GM19193 (cell line): ENCODE measurements around the gene IGSF3.

Source experiments
- POLR2A ChIP-seq: IDR thresholded peaks from 4 replicates; pipeline ENCODE4 v1.6.1; 2011; ENCODE audit not compliant: insufficient read depth, insufficient read length; ENCODE audit errors: extremely low read depth

IGSF3 gene

DNA sequence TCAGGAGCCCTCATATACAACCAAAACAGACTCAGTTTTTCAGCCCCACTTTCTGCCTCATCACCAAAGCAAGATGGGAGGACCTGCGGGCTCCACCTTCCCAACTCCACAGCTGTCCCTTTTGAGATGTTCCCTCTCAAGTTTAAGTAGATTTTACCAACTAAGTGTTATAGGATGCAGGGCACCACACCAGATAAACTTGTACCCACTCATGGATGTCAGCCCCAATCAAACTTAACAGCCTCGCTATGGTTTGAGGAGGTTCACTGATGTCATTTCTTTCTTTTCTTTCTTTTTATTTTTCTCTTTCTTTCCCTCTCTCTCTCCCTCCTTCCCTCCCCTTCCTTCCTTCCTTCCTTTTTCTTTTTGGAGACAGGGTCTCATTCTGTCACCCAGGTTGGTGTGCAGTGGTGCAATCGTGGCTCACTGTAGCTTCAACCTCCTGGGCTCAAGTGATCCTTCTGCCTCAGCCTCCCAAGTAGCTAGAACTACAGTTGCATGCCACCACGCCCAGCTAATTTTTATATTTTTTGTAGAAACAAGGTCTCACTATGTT lies 110.1 kb downstream of the IGSF3 start:
- no peak for TF ChIP-seq POLR2A

DNA sequence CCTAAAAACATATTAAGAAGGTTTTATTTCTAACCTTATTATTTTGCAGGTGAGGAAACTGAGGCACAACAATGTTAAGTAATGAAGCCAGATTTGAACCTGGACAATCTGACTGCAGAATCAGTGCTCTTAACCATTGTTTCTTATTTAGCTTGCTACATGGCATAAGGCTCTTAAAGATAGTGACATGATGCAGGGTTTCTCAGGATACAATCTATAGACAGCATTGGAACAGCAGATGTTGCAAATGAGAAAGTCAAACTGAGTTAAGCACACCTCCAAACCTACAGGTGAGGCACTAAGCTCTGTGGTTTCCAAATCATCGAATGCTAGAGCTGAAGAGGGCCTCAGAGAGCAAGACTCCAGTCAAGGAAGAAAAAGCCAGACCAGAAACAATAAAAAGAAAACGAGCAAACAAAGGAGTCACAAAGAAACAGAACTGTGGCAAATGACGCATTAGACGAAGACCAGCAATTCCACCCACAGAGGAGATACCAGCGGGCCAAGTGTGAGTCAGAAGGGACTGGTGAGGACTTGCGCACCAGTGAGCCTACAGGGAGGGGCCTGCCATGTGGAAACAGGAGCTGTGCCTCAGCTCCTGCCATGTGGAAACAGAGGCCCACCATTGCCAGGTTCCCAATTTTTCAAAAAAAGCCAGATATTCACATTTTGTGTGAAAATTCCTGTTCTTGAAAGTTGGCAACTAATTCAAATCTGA lies 111.1 kb downstream of the IGSF3 start:
- peak; percentile 56 for TF ChIP-seq POLR2A

DNA sequence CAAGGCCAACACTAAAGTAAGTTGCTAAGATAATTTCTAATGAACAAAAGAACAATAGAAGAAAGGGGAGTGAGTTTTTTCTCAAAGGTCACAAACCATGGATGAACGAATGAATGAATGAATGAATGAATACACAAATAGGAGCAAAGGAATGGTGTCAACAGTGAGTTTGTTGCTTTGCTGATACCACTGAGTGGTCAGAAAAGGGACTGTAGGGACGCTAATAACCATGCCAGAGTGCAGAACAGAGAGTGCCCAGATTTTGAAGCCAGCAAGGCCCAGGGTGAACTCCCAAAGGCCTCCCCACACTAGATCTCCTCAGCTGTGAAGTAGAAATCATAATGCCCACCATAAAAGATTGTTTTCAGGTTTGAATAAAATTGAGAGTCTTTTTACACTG lies 112.6 kb downstream of the IGSF3 start:
- no peak for TF ChIP-seq POLR2A

DNA sequence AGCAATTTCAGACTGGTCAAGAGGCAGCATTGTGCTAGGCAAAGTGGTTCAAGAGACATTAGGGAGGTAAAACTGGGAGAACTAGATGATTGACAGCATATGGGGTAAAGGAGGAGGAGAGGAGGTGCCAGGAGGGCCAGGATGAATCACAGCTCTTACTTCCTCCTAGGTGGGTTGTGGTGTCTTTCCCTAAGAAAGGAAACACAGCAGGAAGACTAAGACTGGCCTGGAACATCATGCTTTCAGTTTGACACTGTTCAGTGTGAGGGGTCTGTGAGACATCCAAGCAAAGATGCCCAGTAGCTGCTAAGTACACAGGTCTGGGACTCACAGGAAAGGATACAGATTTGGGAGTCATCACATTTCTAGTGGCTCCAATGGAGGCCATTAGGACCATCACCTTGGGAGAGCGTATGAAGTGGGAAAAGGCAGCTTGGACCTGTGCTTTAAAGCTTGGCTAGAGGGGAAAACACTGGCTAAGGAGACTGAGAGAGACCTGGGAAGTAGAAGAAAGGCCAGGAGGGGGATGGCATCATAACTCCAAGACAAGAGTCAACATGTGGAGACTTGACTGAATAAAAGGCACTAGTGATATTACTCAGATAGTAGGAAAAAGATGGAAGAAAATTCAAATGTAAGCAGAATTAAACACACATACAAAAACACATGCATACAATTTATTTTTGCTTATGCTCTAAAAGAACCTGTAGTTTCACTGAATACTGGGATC lies 114.0 kb downstream of the IGSF3 start:
- no peak for TF ChIP-seq POLR2A

DNA sequence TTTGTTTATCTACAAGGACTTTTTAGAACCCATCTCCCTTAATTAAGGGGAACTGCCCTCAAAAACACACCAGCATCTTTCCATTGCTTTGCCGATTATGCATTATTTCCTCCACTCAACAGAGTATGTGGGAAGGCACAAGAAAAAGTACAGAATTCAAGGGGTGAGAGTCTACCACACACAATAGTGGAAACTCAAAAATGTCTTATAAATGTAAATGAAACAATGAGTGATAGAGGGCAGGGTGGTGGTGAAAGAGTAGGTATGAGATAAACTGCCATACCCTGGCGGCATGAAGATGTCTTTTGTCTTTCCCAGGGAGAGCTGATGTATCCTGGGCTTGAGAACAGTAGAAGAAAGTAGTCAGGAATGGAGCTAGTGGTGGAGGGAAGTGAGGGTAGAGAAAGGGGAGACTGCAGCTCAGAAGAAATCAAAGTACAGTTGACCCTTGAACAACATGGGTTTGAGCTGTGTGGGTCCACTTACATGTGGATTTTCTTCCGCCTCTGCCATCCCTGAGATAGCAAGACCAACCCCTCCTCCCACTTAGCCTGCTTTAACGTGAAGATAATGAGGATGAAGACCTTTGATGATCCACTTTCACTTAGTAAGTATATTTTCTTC lies 121.1 kb downstream of the IGSF3 start:
- no peak for TF ChIP-seq POLR2A

DNA sequence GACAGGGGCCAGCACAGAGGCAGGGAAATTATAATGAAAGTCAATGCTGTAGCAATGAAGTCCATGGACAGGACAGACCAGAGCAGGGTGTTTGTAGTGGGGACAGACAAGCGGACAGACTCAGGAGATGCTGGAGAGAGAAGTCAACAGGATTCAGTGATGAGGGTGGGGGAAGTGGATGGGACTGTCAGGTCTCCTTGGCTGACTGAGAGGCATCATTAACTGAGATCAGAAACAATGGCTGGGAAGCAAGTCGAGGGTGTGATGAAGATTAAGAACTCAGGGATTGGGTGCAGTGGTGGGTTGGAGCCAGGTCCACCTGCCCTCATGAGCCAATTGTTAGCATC lies 122.2 kb downstream of the IGSF3 start:
- no peak for TF ChIP-seq POLR2A

DNA sequence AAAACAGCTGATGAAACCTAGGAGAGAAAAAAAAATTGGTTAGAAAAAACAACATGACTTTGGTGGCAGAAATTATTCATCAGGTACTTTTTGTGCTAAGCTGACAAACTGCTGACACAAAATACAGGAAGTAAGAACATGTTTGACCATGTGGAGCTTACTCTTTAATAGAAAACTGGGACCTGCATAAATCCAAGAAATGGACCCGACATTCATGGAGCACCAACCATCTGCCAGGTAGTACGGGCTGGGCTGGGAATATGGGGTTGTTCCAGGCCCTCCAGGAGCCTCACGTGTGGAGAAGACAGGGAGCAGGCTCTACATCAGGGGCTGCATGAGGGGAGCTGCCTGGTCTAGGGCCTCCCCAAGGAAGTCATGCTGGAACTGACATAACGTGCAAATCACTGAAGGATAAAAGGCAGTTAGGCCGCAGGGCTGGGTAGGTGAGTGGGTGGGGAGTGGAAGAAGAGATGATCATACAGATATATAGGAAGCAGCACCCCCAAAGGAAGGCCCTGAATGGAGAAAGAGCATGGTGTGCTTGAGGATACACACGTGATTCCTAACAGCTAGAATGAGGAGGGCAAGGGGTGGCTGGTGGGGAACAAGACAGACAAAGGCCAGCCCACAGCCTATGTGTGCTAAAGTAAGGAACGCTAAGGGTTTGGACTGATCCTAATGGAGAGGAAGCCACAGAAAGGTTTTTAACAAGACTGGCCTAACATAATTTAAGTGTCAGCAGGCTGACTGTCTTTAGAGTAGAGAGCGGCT lies 122.8 kb downstream of the IGSF3 start:
- no peak for TF ChIP-seq POLR2A

DNA sequence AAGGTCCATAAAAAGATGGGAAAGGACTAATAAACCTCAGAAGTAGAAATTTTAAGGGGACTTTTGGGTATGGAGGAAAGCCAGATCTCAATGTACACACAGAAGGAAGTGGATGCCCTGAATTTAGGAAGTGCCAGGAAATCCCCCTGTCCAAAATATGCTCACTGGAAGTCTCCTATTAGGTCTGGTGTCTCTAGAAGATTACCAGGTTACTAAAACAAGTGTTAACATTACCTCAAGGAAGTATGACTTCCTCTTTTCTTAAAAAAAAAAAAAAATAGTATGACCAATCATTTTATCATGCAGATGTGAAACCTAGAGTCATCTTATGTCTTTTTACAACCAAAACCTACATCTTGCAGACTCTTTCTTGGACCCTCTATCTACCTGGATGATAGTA lies 127.4 kb downstream of the IGSF3 start:
- no peak for TF ChIP-seq POLR2A

DNA sequence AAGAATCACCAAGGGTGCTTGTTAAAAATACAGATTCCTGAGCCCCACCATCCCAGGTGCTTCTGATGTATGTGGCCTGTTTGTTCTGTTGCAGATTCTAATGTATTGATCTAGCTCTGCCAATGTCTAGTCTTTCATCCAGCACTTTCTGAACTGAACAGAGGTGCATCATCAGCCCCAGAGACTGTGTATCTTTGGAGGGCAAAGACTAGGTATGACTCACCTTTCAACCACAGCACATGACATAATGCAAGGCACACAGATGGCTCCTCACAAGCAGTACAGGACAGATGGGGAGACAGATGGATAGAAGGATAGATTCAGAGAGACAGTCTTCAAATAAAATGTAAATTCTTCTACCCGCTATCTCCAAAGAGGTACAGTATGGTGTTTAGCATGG lies 129.0 kb downstream of the IGSF3 start:
- TF ChIP-seq POLR2A, result no peak

DNA sequence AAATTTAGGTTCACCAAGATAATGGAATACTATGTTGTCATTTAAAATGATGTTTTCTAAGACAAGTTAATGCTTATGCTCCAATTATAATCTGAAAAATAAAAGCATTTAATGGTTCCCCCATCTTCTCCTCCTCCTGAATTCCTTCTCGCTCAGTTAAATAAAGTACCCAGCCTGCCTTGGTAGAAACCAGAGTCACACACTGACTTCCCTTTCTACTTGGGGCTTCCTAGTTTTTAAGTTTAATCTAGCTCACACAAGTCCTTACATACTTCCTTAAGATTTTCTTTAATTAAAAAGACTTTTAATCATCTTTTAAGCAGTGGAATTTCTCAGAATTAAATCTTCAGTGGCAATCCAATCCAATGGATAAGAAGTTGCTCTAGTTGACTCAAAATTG lies 129.6 kb downstream of the IGSF3 start:
- TF ChIP-seq POLR2A, result no peak

DNA sequence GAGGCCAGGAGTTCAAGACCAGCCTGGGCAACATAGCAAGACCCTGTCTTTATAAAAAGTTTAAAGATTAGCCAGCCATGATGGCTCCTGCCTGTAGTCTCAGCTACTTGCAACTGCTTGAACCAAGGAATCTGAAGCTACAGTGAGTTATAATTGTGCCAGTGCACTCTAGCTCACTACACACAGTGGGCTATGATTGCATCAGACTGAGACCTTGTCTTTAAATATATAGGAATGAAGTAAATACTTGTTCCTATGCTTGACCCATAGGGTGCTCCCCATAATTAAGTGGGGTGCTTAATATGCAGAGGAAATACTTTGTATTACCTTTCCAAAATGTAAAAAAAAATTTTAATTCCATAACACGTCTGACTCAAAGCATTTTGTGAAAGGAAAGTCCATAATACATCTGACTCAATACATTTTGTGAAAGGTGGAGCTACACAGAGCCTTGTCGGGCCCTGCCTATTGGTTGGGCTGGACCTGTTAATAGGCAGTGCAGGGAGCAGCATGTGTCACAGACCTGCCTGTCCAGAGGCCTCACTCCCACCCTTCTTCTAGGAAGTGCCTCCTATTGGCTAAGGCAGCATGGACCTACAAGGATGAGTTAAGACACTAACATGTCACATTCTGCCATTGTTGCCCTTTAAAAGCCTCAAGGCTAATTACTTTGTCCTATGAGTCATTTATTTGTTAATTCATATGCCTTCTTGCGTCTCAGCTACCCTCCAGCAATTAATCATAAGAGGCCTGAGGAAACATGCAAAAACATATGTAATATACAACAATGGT lies 130.3 kb downstream of the IGSF3 start:
- TF ChIP-seq POLR2A, result no peak

DNA sequence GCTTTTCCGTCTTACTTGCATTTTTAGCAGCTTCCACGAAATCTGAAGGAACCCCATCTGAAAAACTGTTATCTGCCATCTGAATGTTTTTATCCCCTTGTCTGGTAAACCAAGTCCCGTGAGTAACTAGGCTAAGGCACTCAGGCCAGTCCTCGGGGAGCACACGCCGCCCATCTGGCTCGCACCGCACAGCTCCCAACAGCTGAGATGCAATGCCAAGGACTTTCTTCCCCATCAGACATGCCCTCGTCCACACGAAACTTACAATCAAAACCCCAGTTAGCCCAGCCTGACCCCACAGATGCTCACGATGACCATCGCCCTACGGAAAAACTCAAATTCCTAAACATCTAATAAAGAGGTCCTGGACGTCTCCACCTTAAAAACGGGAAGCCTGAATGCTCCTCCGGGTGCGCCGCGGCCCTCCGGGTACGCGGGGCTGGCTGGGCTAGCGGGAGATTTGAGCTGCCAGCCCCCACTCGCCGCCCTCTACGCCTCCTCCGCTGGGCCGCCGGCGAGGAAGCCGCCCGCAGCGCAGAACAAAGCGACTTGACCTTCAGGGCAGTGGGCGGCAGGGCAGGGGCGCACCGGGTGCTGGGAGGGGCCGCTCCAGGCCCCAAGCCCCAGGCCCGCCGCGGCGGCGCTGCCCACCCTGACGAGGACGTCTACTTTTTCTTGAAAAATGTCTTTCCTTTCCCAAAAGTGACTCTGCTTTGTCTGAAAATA lies 133.4 kb downstream of the IGSF3 start:
- TF ChIP-seq POLR2A, result peak; percentile 23

DNA sequence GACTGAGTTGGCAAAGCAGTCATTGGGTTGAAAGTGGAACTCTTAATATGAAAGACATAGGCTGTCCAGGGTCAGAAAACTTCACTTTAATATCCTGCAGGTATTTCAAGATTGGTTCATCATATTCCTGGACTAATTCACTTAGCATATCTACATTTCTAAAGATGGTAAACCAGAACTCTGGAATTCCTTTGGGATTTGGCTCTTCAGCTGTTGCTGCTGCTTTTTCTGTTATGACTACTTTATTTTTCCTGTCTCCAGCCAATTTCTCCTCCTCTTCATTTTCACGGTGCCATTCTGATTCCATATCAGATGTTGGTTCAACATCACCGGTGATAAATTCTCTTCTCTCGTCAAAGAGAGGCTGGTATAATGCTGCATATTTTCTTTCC lies 134.1 kb downstream of the IGSF3 start:
- TF ChIP-seq POLR2A, result no peak
